GM21390 (cell line): Measurements from ENCODE around the gene UFSP2.

ENCODE experiments used
- ATAC-seq: cut with Tn5 transposase; IDR thresholded peaks from one replicate; pipeline ENCODE4 v1.9.1; 2021; ENCODE audit not compliant: unreplicated experiment

The UFSP2 gene

GRCh38 chr4:185357733-185358440 is 67.9 kb downstream of the UFSP2 start:
- no peak for ATAC-seq

- no peak for ATAC-seq
Measured at GRCh38 chr4:185357211-185357610, 68.6 kb downstream of the UFSP2 start.

GRCh38 chr4:185352741-185353140 is 73.0 kb downstream of the UFSP2 start:
- ATAC-seq: peak; percentile 47

GRCh38 chr4:185352202-185352601 is 73.6 kb downstream of the UFSP2 start:
- ATAC-seq: no peak

GRCh38 chr4:185351691-185352090 is 74.1 kb downstream of the UFSP2 start:
- ATAC-seq: no peak
